GM10266 (cell line): ENCODE results near the gene BTRC.

ENCODE experiments used
- DNase-seq: peaks from one replicate; pipeline ENCODE4 v3.0.0; 2012; ENCODE audit errors: extremely low spot score
- TF ChIP-seq, protein P1 (sequence below): IDR thresholded peaks from 2 replicates; pipeline ENCODE4 v1.5.1; 2012; ENCODE audit warnings: mild to moderate bottlenecking, low read depth; ENCODE audit not compliant: control insufficient read depth, insufficient read depth; ENCODE audit errors: missing control alignments

Gene BTRC

GRCh38 chr10:101566333-101567164, 212.6 kb downstream of the BTRC start:
- no peak for DNase-seq

DNA sequence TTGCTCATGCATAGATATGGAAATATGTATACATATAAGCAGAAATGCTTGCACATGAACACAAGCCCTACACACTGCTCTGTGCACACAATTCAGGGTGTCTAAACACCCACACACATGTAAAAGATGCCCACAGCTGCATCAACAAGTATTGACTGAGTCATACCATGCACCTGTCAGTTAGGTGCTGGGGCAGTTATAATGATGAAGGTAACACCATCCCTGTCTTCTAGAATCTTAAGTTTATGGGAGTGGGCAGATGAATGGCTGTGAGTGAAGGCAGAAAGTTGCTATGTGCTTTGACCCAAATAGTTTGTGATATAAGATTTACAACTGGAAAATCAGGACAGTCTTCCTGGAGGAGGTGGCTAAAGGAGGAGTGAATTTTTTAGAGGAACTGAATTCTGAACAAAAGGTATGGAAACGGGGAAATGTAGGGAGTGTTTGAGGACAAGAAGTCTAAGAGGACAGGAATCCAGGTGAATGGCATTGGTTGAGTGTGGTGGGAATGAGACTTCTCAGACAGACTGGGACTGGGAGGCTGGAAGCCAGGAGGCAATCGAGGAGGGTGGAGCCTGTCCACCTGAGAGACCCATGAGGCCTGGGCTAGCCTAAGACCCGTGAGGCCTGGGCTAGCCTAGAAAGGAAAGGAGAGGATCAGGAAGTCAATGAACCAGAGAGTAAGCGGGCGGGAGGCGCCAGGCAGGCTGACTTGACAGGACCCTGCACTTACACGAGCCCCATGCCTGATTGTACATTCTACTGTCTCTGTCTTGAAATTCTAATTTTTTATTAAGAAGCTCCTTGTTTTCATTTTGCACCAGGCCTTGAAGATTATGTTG, 213.4 kb downstream of the BTRC start:
- DNase-seq: no peak
- TF ChIP-seq, protein P1, sequence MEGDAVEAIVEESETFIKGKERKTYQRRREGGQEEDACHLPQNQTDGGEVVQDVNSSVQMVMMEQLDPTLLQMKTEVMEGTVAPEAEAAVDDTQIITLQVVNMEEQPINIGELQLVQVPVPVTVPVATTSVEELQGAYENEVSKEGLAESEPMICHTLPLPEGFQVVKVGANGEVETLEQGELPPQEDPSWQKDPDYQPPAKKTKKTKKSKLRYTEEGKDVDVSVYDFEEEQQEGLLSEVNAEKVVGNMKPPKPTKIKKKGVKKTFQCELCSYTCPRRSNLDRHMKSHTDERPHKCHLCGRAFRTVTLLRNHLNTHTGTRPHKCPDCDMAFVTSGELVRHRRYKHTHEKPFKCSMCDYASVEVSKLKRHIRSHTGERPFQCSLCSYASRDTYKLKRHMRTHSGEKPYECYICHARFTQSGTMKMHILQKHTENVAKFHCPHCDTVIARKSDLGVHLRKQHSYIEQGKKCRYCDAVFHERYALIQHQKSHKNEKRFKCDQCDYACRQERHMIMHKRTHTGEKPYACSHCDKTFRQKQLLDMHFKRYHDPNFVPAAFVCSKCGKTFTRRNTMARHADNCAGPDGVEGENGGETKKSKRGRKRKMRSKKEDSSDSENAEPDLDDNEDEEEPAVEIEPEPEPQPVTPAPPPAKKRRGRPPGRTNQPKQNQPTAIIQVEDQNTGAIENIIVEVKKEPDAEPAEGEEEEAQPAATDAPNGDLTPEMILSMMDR: no peak

More at GRCh38 chr10:101566333-101567164, 212.6 kb downstream of the BTRC start:
- TF ChIP-seq, protein P1: no peak

DNA sequence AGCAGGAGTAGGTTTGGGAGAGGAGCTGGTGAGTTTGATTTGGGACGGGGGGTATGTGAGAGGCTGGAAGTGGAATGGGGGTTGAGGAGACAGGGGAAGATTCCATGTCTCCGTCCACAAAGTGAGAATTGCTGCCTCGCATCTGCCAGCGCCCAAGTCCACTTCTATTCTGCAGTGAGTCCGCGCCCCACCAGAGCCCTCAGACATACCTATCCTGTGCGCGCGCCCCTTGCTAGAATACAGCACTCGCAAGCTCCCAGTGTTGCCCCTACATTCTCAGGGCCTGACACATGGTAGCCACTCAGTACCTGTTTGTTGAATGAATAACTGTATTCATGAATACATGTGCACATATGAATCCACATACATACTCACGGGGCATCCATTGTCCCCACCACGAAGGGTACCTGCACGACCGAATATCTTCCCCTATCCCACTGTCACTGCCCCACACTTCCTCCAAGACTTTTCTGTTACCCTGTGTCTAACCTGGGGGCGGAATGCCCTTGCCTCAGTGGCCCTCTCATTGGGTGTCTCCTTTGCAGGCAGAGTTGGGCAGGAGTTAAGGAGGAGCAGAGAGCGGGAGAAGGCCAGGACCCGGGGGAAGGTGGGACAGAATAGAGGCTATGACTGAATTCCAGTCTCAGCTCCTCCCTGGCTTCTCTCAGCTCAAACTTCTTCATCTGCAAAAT, 214.2 kb downstream of the BTRC start:
- TF ChIP-seq, protein P1: no peak
- DNase-seq: no peak

DNA sequence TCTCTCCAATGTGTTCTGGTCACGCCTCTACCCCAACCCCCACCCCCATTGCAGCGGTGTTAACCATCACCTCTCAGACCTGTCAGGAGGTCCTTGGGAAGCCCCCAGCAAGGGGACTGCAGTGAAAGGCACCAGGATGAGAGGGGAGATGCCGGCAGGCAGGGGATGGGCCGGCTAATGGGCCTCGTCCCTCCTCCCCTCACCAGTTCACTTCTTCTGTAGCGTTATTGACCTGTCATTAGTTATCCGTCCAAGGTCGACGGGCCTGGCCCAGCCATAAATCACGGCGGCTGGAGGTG, 215.3 kb downstream of the BTRC start:
- DNase-seq: no peak
- TF ChIP-seq, protein P1: no peak

DNA sequence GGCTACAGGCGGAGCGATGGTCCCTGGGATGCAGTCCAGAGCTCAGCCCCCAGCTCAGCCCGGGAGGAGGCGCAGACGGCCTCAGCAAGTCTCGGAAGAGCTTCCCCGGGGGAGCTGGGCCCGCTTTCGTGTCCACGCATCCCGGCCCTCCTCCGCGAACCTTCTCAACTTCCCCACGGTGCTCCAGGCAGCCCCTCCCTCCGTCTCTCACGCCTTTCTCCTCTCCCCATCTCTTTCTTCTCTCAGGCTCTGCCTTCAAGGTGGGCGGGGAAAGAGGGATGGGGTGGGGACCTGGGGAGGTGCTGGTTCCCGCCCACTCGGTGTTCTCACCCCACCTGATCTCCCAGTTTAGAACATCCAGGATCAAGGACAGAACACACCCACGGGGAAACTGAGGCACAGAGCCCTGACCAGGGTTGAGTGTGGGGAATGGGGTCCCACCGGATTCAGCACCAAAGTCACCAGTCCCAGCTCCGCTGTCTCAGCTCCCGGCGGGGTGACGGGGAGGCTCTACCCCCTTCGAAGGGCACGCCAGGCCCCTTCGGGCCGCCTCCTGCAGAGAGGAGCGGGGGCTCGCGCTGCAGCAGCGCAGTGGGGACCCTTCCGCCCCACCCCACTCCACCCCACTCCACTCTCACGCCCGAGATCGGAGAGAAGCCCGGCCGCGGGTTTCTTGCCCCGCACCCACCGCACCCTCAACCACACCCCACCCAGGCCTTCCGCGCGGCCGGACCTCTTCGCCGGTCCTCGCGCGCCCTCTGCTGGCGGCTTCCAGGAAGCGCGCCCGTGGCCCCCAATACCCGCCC, 215.9 kb downstream of the BTRC start:
- peak; percentile 91 for DNase-seq
- TF ChIP-seq, protein P1: peak; percentile 88

GRCh38 chr10:101570428-101571270, 216.7 kb downstream of the BTRC start:
- no peak for DNase-seq
- TF ChIP-seq, protein P1: no peak
